Measurements from ENCODE around the gene SCAF11.

- no peak for TF ChIP-seq CTCF (conservative IDR thresholded peaks at IDR 0.05; ENCODE audit: low read depth in 2 of 2)
- TF ChIP-seq EZH2 (IDR thresholded peaks at IDR 0.05; ENCODE audit: low read depth, unreplicated experiment): no peak
- no peak for TF ChIP-seq REST (IDR thresholded peaks at IDR 0.05; ENCODE audit: unreplicated experiment)
Measured at GRCh38 chr12:45877069-45877468, 113.3 kb downstream of the SCAF11 start.
